ENCODE results near the gene ST8SIA6. TPM values are rescaled to one million over a fixed set of nuclear protein-coding genes. Genes with fewer than 3 reads are reported as not detected.

The ST8SIA6 gene
- total RNA-seq, 1 donor from 2014 or later, result 0.79 TPM

Small RNA genes within 50 kb of the gene (small RNA-seq; reads per million reads assigned to genes)
- gene RF00019 (ENCODE audit: low replicate concordance), result not detected

Other genes starting within 250 kb of the ST8SIA6 start
- 1,704 TPM for gene VIM, start 226.4 kb downstream of the ST8SIA6 start, total RNA-seq
- gene HACD1, start 162.8 kb upstream of the ST8SIA6 start, total RNA-seq, result 13.0 TPM
- 26.6 TPM for gene STAM, start 189.6 kb upstream of the ST8SIA6 start, total RNA-seq

Measured in skin of body (tissue), 2 donors.